PC-3 (cell line): ENCODE measurements around the gene ZNF417.

Experiments used
- CTCF ChIP-seq: fragments of 300-600 bp; sonication (generic); conservative IDR thresholded peaks from 2 replicates; pipeline ENCODE4 v1.5.1; 2017; ENCODE audit warnings: antibody characterized with exemption, low read depth, mild to moderate bottlenecking, low read length
- EZH2phosphoT487 ChIP-seq: fragments of 300-600 bp; sonication (generic); IDR thresholded peaks from 2 replicates; pipeline ENCODE4 v1.6.1; 2018; ENCODE audit warnings: mild to moderate bottlenecking, antibody characterized with exemption, low read length, borderline replicate concordance

- TF ChIP-seq EZH2phosphoT487 (no peak), CTCF (no peak)
Observed at GRCh38 chr19:57934820-57935665, 18.7 kb upstream of the ZNF417 start, which contains the start of gene ZNF418.
